GM19025 (cell line): ENCODE results near the gene RYR3.

ENCODE experiments used
- ATAC-seq: cut with Tn5 transposase; IDR thresholded peaks from one replicate; pipeline ENCODE4 v1.9.1; 2021; ENCODE audit warnings: mild to moderate bottlenecking, low read depth, moderate library complexity; ENCODE audit not compliant: unreplicated experiment

Gene RYR3

GRCh38 chr15:33494306-33494705, 183.5 kb downstream of the RYR3 start:
- ATAC-seq = no peak

- no peak for ATAC-seq
These were observed 189.8 kb downstream of the RYR3 start for GRCh38 chr15:33500432-33501195.

GRCh38 chr15:33503681-33504080, 192.9 kb downstream of the RYR3 start:
- ATAC-seq = no peak

- ATAC-seq = no peak
These were observed 196.1 kb downstream of the RYR3 start for GRCh38 chr15:33506781-33507296.

GRCh38 chr15:33508703-33509102, 197.9 kb downstream of the RYR3 start:
- ATAC-seq = no peak

- ATAC-seq = no peak
These were observed 204.4 kb downstream of the RYR3 start for GRCh38 chr15:33515121-33515520.

GRCh38 chr15:33516563-33516962, 205.8 kb downstream of the RYR3 start:
- no peak for ATAC-seq

- ATAC-seq = no peak
These were observed 207.2 kb downstream of the RYR3 start for GRCh38 chr15:33517944-33518343.

- ATAC-seq = no peak
These were observed 207.7 kb downstream of the RYR3 start for GRCh38 chr15:33518421-33518820.

- ATAC-seq = no peak
These were observed 213.5 kb downstream of the RYR3 start for GRCh38 chr15:33524274-33524673.

- ATAC-seq = no peak
These were observed 215.8 kb downstream of the RYR3 start for GRCh38 chr15:33526532-33526931.

GRCh38 chr15:33533197-33533596, 222.4 kb downstream of the RYR3 start:
- ATAC-seq = no peak

- no peak for ATAC-seq
These were observed 223.9 kb downstream of the RYR3 start for GRCh38 chr15:33534642-33535041.

- no peak for ATAC-seq
These were observed 224.4 kb downstream of the RYR3 start for GRCh38 chr15:33535135-33535534.

GRCh38 chr15:33539825-33540573, 229.2 kb downstream of the RYR3 start:
- ATAC-seq = no peak

- ATAC-seq = no peak
These were observed 233.2 kb downstream of the RYR3 start for GRCh38 chr15:33543957-33544356.

- ATAC-seq = no peak
These were observed 235.1 kb downstream of the RYR3 start for GRCh38 chr15:33545866-33546265.

GRCh38 chr15:33547876-33548275, 237.1 kb downstream of the RYR3 start:
- ATAC-seq = no peak

GRCh38 chr15:33551860-33552259, 241.1 kb downstream of the RYR3 start:
- no peak for ATAC-seq

GRCh38 chr15:33553157-33553556, 242.4 kb downstream of the RYR3 start:
- ATAC-seq = no peak

GRCh38 chr15:33559207-33559890, 248.6 kb downstream of the RYR3 start:
- ATAC-seq = no peak
